Panc1 (cell line): ENCODE measurements around the gene TNNT3. TPM values are rescaled to one million over a fixed set of nuclear protein-coding genes. Genes with fewer than 3 reads are reported as not detected.

Experiments
- ATAC-seq: fragments of 200-7000 bp; cut with Tn5 transposase; 2 replicates; pipeline ENCODE4 v1.9.1; 2020; ENCODE audit warnings: mild to moderate bottlenecking, moderate library complexity
- Bru-seq: library from RNA; stranded (reverse); fragments of 400-500 nt; gene quantifications from one replicate; lab custom pipeline; 2021; lab: Mats Ljungman, UMichigan
- BruChase-seq, 2 experiments: library from RNA; stranded (reverse); fragments of 400-500 nt; gene quantifications; one replicate each; lab custom pipeline; 2021; lab: Mats Ljungman, UMichigan
- BruUV-seq: library from RNA; stranded (reverse); fragments of 400-500 nt; replicated peaks from 2 replicates; lab custom pipeline; 2021; lab: Mats Ljungman, UMichigan
- CTCF ChIA-PET: fragments of 300-600 bp; sonication (Branson Sonifier 250); formaldehyde crosslinking; loops from one replicate; lab custom pipeline; 2022; ENCODE audit warnings: antibody characterized with exemption; lab: Charles Lee
- POLR2A ChIA-PET: fragments of 300-600 bp; sonication (Branson Sonifier 250); formaldehyde crosslinking; loops from one replicate; lab custom pipeline; 2022; ENCODE audit warnings: antibody characterized with exemption; lab: Charles Lee
- DNase-seq: peaks from one replicate; pipeline ENCODE4 v3.0.0-alpha.2; 2010; ENCODE audit warnings: low read depth, low spot score
- H3K27ac ChIP-seq: 2 replicates; pipeline ENCODE4 v1.5.1; 2011; ENCODE audit warnings: mild to moderate bottlenecking, low read length, inconsistent platforms
- H3K27me3 ChIP-seq: fragments of 200-500 bp; sonication (Bioruptor generic); 2 replicates; pipeline ENCODE4 v1.6.0; 2014; ENCODE audit warnings: low read length, inconsistent platforms; ENCODE audit not compliant: control insufficient read depth, insufficient read depth
- H3K36me3 ChIP-seq: fragments of 200-500 bp; sonication (Bioruptor generic); 2 replicates; pipeline ENCODE4 v1.5.1; 2014; ENCODE audit warnings: inconsistent platforms, mild to moderate bottlenecking, low read length, moderate library complexity; ENCODE audit not compliant: control insufficient read depth, insufficient read depth
- H3K4me1 ChIP-seq: 2 replicates; pipeline ENCODE4 v1.5.1; 2011; ENCODE audit warnings: inconsistent platforms, mild to moderate bottlenecking, low read length, moderate library complexity; ENCODE audit not compliant: control insufficient read depth, insufficient read depth
- H3K4me3 ChIP-seq, 2 experiments: 2 replicates each; pipeline ENCODE4 v1.5.1; 2011 to 2012; ENCODE audit warnings: low read depth in 2 of 2, low read length in 2 of 2, mild to moderate bottlenecking in 2 of 2, inconsistent platforms in 1 of 2, moderate library complexity in 1 of 2
- H3K9me3 ChIP-seq: fragments of 200-500 bp; sonication (Bioruptor generic); 2 replicates; pipeline ENCODE4 v1.5.1; 2014; ENCODE audit warnings: low read depth, mild to moderate bottlenecking, inconsistent platforms, low read length, moderate library complexity; ENCODE audit not compliant: control insufficient read depth, insufficient read depth
- POLR2AphosphoS5 ChIP-seq: IDR thresholded peaks from 2 replicates; pipeline ENCODE4 v1.6.1; 2012; ENCODE audit warnings: mild to moderate bottlenecking, low read depth, low read length, moderate library complexity
- SIN3A ChIP-seq: IDR thresholded peaks from 2 replicates; pipeline ENCODE4 v1.6.1; 2012; ENCODE audit warnings: low read depth, mild to moderate bottlenecking, low read length, moderate library complexity, borderline replicate concordance; ENCODE audit not compliant: insufficient read depth
- TCF7L2 ChIP-seq: IDR thresholded peaks from 2 replicates; pipeline ENCODE4 v1.6.1; 2011; ENCODE audit warnings: mild to moderate bottlenecking, low read depth, low read length, inconsistent platforms
- in situ Hi-C: cut with HindIII; loops from 2 replicates; pipeline ENCODE4 v1.10.0; 2016; ENCODE audit warnings: low sequenced_read_pairs, low pct_unique_long_range_greater_than_20kb
- intact Hi-C: fragments of 100-400 bp; cut with micrococcal nuclease; formaldehyde crosslinking; loops from one replicate; pipeline ENCODE4 v1.10.0; 2022; ENCODE audit not compliant: unreplicated experiment
- long read RNA-seq: library from polyadenylated mRNA; unstranded; transcript quantifications from one replicate; pipeline ENCODE4 v2.0.0, GENCODE V29; 2021; ENCODE audit not compliant: unreplicated experiment
- polyA plus RNA-seq: library from polyadenylated mRNA; unstranded; fragments of >200 nt; gene quantifications from one replicate; pipeline ENCODE4 v1.2.1, GENCODE V29; 2012; ENCODE audit warnings: missing spikeins; ENCODE audit not compliant: insufficient read length
- total RNA-seq: library from RNA; stranded (reverse); gene quantifications from one replicate; pipeline ENCODE4 v1.2.1, GENCODE V29; 2021; ENCODE audit not compliant: unreplicated experiment
- TF ChIP-seq, protein P1 (sequence below), 2 experiments: IDR thresholded peaks; 2 replicates each; pipeline ENCODE4 v1.6.1; 2011 to 2012; ENCODE audit warnings: low read depth in 2 of 2, control low read depth in 1 of 2, low read length in 1 of 2, mild to moderate bottlenecking in 1 of 2, moderate library complexity in 1 of 2; ENCODE audit not compliant: insufficient read depth in 1 of 2
- TF ChIP-seq, protein P2 (sequence below): fragments of 450-650 bp; IDR thresholded peaks from 2 replicates; pipeline ENCODE4 v1.5.1; 2017; ENCODE audit warnings: mild to moderate bottlenecking

TNNT3 gene
- total RNA-seq: 0.41 TPM
- polyA plus RNA-seq: not detected
- percentile 13 among the genes with signal in this experiment for Bru-seq, nascent RNA
- percentile 8 among the genes with signal in this experiment for BruChase-seq, experiment 1, labeled RNA remaining after a 2-hour chase
- percentile 5 among the genes with signal in this experiment for BruChase-seq, experiment 2, labeled RNA remaining after a 6-hour chase
- long read RNA-seq: 0 reads

DNA sequence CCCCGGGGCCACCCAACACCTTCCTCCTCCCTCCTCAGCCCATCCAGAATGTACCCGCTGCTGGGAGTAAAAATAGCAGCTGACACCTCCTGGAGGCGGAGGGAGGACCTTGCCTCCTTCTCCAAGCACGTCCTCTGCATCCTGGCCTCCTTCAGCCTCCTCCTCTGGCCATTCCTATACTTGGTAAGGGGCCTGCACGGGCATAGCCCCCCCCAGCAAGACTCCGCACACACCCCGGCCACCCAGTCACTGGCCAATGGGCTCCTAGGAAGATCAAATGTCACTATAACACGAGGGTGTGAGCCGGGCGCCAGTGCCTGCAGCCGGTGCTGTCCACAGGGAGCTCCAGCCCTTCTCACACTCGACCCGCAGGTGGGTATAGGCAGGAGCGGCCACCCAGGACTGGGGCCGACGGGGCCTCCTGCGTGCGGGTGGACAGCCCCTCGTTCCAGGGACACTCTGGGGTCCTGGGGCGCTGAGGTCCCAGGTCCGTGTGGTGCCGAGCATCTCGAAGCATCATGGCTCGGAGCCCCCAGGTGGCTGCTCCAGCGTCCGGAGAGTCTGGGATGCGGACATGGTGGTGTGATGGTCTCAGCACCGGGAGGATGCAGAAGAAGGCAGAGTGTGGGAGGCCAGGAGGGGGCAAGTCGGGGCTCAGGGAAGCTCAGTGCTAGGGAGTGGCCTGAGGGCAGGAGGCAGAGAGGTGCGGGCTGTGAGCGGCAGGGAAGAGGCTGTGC is at the start of gene TNNT3:
Gene TNNT3, plus strand, starts transcription at position 313 of the 737 bp plus-strand sequence. CDS start 3,172 bp downstream, outside the sequence.
- POLR2A ChIA-PET: no interaction called here
- Histone ChIP-seq H3K27me3 (no peaks in the 10 kb centered on the region), H3K4me3 (no peak within 1 kb of the TSS), H3K36me3 (no peaks in the 10 kb centered on the region), H3K27ac (no peak within 1 kb of the TSS), H3K4me1 (peaks cover 9% of the 10 kb centered on the region), H3K9me3 (no peaks in the 10 kb centered on the region)
- intact Hi-C loops: no loop called here
- in situ Hi-C loops: no loop called here
- TF ChIP-seq, protein P1, sequence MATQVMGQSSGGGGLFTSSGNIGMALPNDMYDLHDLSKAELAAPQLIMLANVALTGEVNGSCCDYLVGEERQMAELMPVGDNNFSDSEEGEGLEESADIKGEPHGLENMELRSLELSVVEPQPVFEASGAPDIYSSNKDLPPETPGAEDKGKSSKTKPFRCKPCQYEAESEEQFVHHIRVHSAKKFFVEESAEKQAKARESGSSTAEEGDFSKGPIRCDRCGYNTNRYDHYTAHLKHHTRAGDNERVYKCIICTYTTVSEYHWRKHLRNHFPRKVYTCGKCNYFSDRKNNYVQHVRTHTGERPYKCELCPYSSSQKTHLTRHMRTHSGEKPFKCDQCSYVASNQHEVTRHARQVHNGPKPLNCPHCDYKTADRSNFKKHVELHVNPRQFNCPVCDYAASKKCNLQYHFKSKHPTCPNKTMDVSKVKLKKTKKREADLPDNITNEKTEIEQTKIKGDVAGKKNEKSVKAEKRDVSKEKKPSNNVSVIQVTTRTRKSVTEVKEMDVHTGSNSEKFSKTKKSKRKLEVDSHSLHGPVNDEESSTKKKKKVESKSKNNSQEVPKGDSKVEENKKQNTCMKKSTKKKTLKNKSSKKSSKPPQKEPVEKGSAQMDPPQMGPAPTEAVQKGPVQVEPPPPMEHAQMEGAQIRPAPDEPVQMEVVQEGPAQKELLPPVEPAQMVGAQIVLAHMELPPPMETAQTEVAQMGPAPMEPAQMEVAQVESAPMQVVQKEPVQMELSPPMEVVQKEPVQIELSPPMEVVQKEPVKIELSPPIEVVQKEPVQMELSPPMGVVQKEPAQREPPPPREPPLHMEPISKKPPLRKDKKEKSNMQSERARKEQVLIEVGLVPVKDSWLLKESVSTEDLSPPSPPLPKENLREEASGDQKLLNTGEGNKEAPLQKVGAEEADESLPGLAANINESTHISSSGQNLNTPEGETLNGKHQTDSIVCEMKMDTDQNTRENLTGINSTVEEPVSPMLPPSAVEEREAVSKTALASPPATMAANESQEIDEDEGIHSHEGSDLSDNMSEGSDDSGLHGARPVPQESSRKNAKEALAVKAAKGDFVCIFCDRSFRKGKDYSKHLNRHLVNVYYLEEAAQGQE (IDR thresholded peaks at IDR 0.05; ENCODE audit: insufficient read depth in 1 of 2, low read depth in 2 of 2, low read length in 1 of 2): no peak
- TF ChIP-seq TCF7L2 (no peak), SIN3A (no peak), POLR2AphosphoS5 (no peak)
- TF ChIP-seq, protein P2, sequence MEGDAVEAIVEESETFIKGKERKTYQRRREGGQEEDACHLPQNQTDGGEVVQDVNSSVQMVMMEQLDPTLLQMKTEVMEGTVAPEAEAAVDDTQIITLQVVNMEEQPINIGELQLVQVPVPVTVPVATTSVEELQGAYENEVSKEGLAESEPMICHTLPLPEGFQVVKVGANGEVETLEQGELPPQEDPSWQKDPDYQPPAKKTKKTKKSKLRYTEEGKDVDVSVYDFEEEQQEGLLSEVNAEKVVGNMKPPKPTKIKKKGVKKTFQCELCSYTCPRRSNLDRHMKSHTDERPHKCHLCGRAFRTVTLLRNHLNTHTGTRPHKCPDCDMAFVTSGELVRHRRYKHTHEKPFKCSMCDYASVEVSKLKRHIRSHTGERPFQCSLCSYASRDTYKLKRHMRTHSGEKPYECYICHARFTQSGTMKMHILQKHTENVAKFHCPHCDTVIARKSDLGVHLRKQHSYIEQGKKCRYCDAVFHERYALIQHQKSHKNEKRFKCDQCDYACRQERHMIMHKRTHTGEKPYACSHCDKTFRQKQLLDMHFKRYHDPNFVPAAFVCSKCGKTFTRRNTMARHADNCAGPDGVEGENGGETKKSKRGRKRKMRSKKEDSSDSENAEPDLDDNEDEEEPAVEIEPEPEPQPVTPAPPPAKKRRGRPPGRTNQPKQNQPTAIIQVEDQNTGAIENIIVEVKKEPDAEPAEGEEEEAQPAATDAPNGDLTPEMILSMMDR: no peak
- DNase-seq: no peak
- ATAC-seq: 0 out of 2 replicates have a peak, but pooled peaks have one; percentile 25
- CTCF ChIA-PET: interaction anchor here (0.6 to 2.2 kb wide), 6 partner anchors 20 to 86 kb away, joined by 3 to 13 read pairs (median 3); partner anchors contain the start of gene PRR33
- BruUV-seq: no TSS peak

DNA sequence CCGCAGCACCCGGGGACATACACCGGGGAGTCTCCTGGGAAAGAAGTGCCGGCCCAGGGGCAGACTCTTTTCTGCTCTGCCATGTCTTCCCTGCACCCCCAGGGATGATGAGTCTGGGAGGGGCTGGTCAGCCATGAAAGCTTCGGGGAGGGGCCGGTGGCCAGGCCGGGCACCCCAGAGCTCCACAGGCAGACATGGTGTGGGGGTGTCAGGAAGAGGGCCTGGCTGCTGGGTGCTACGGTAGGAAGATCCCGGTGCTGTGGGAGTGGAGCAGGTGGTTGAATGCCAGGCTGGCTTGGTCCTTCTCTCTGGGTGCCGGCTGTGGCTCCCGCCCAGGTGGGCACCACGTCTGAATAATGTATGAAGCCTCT is 49.2 kb upstream of the TNNT3 start:
- Histone ChIP-seq H3K27ac (no peak overlapping the region), H3K27me3 (no peaks in the 10 kb centered on the region), H3K36me3 (no peaks in the 10 kb centered on the region), H3K4me1 (peaks cover 25% of the 10 kb centered on the region), H3K9me3 (no peaks in the 10 kb centered on the region), H3K4me3 (no peak overlapping the region)
- ChIA-PET POLR2A (no interaction called here), CTCF (interaction anchor here (0.9 kb wide), 1 partner anchor 176 kb away, joined by 3 read pairs; no protein-coding TSS in a partner anchor)
- DNase-seq (no peak), ATAC-seq (no peak)
- no TSS peak for BruUV-seq
- no peak for TF ChIP-seq SIN3A
- intact Hi-C loops (loop anchor here (5.0 kb wide), 1 partner anchor 287 kb away; no protein-coding TSS in a partner anchor), in situ Hi-C loops (no loop called here)
